Neural progenitor cell (in vitro differentiated cells): ENCODE results near the gene FREM2. TPM values are rescaled to one million over a fixed set of nuclear protein-coding genes. Genes with fewer than 3 reads are reported as not detected.

Experiments used
- DNase-seq: peaks from one replicate; pipeline ENCODE4 v3.0.0-alpha.2; 2016; ENCODE audit warnings: low spot score
- H2AFZ ChIP-seq: fragments of 200-600 bp; sonication (generic); replicated peaks from 2 replicates; pipeline ENCODE4 v1.6.1; 2016; ENCODE audit warnings: antibody characterized with exemption
- H3F3A ChIP-seq: fragments of 200-600 bp; sonication (generic); 2 replicates; pipeline ENCODE4 v1.6.1; 2016; ENCODE audit warnings: antibody characterized with exemption, low read depth
- H3K27ac ChIP-seq: fragments of 200-600 bp; sonication (generic); 2 replicates; pipeline ENCODE4 v1.5.1; 2016; ENCODE audit warnings: mild to moderate bottlenecking
- H3K27me3 ChIP-seq: fragments of 200-600 bp; sonication (generic); 2 replicates; pipeline ENCODE4 v1.6.1; 2016; ENCODE audit warnings: mild to moderate bottlenecking, moderate library complexity
- H3K36me3 ChIP-seq: fragments of 200-600 bp; sonication (generic); 2 replicates; pipeline ENCODE4 v1.5.1; 2016
- H3K4me1 ChIP-seq: fragments of 200-600 bp; sonication (generic); 2 replicates; pipeline ENCODE4 v1.6.1; 2016; ENCODE audit warnings: mixed run types
- H3K4me2 ChIP-seq: fragments of 200-600 bp; sonication (generic); 2 replicates; pipeline ENCODE4 v1.6.1; 2016
- H3K4me3 ChIP-seq: fragments of 200-600 bp; sonication (generic); 2 replicates; pipeline ENCODE4 v1.5.1; 2016
- H3K79me2 ChIP-seq: fragments of 200-600 bp; sonication (generic); 2 replicates; pipeline ENCODE4 v1.6.1; 2016; ENCODE audit warnings: low read depth
- H3K9ac ChIP-seq: fragments of 200-600 bp; sonication (generic); 2 replicates; pipeline ENCODE4 v1.6.1; 2016
- H3K9me3 ChIP-seq: fragments of 200-600 bp; sonication (generic); 2 replicates; pipeline ENCODE4 v1.5.1; 2016; ENCODE audit warnings: low read depth
- H4K20me1 ChIP-seq: fragments of 200-600 bp; sonication (generic); 2 replicates; pipeline ENCODE4 v1.6.1; 2016; ENCODE audit warnings: low read depth
- H3K27ac Mint-ChIP-seq: 3 replicates; pipeline ENCODE4 v1.8.0; 2021; ENCODE audit warnings: mixed read lengths
- H3K27me3 Mint-ChIP-seq: 2 replicates; pipeline ENCODE4 v1.8.0; 2022; ENCODE audit warnings: low read depth, mild to moderate bottlenecking, inconsistent platforms, moderate library complexity, mixed read lengths; ENCODE audit not compliant: insufficient read depth
- H3K36me3 Mint-ChIP-seq: 3 replicates; pipeline ENCODE4 v1.8.0; 2021; ENCODE audit warnings: mixed read lengths
- H3K4me1 Mint-ChIP-seq: 3 replicates; pipeline ENCODE4 v1.8.0; 2021; ENCODE audit warnings: mixed read lengths
- H3K4me3 Mint-ChIP-seq: 3 replicates; pipeline ENCODE4 v1.8.0; 2021; ENCODE audit warnings: mild to moderate bottlenecking, moderate library complexity, mixed read lengths
- H3K9me3 Mint-ChIP-seq: 3 replicates; pipeline ENCODE4 v1.8.0; 2020; ENCODE audit warnings: mixed read lengths
- EZH2 ChIP-seq: fragments of 200-600 bp; sonication (generic); IDR thresholded peaks from 2 replicates; pipeline ENCODE4 v1.6.1; 2017; ENCODE audit warnings: antibody characterized with exemption, mild to moderate bottlenecking, moderate library complexity
- EZH2phosphoT487 ChIP-seq: fragments of 200-600 bp; sonication (generic); IDR thresholded peaks from 2 replicates; pipeline ENCODE4 v1.6.1; 2017; ENCODE audit warnings: antibody characterized with exemption
- total RNA-seq: library from RNA; depleted of rRNA; stranded (reverse); fragments of >200 nt; gene quantifications from 2 replicates; pipeline ENCODE4 v1.2.3, GENCODE V29; 2015; ENCODE audit warnings: low replicate concordance
- TF ChIP-seq, protein P1 (sequence below): fragments of 200-600 bp; sonication (generic); IDR thresholded peaks from 2 replicates; pipeline ENCODE4 v1.5.1; 2017; ENCODE audit warnings: antibody characterized with exemption, mild to moderate bottlenecking

The FREM2 gene
- total RNA-seq, 1 donor from 2014 or later = 21.3 TPM

DNA sequence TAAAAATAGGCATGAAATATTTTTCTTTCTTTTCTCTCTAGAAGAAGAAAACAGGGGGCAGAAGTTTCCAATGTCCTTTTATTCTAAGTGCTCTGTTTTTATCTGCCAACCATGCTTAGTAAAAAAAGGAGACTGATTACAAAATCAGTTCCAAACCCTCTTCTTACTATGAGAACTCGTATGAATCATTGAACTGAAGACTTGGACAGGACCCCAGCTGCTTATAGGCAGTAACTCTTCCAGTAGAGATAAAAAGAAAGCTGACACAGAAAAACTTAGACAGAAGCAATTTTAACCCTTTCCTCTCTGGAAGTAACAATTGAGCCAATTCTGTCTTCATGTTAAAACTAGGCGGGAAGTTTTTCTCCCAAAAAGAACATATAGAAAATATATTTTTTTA, 24.5 kb upstream of the FREM2 start:
- Histone ChIP-seq H3K4me3 (no peak overlapping the region), H3K79me2 (no peaks in the 10 kb centered on the region), H3K9ac (no peak overlapping the region), H4K20me1 (no peaks in the 10 kb centered on the region), H3K4me1 (no peaks in the 10 kb centered on the region), H3K27me3 (no peaks in the 10 kb centered on the region), H3K27ac (no peak overlapping the region), H2AFZ (no peak overlapping the region), H3K4me2 (no peak overlapping the region), H3K9me3 (no peaks in the 10 kb centered on the region), H3F3A (no peaks in the 10 kb centered on the region), H3K36me3 (no peaks in the 10 kb centered on the region)
- TF ChIP-seq EZH2 (no peak), EZH2phosphoT487 (no peak)
- TF ChIP-seq, protein P1, sequence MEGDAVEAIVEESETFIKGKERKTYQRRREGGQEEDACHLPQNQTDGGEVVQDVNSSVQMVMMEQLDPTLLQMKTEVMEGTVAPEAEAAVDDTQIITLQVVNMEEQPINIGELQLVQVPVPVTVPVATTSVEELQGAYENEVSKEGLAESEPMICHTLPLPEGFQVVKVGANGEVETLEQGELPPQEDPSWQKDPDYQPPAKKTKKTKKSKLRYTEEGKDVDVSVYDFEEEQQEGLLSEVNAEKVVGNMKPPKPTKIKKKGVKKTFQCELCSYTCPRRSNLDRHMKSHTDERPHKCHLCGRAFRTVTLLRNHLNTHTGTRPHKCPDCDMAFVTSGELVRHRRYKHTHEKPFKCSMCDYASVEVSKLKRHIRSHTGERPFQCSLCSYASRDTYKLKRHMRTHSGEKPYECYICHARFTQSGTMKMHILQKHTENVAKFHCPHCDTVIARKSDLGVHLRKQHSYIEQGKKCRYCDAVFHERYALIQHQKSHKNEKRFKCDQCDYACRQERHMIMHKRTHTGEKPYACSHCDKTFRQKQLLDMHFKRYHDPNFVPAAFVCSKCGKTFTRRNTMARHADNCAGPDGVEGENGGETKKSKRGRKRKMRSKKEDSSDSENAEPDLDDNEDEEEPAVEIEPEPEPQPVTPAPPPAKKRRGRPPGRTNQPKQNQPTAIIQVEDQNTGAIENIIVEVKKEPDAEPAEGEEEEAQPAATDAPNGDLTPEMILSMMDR = no peak
- Mint-ChIP-seq H3K4me1 (peaks cover 25% of the 10 kb centered on the region), H3K4me3 (no peak overlapping the region), H3K27me3 (peaks cover 3% of the 10 kb centered on the region), H3K27ac (no peak overlapping the region), H3K36me3 (no peaks in the 10 kb centered on the region), H3K9me3 (no peaks in the 10 kb centered on the region)
- DNase-seq = no peak

DNA sequence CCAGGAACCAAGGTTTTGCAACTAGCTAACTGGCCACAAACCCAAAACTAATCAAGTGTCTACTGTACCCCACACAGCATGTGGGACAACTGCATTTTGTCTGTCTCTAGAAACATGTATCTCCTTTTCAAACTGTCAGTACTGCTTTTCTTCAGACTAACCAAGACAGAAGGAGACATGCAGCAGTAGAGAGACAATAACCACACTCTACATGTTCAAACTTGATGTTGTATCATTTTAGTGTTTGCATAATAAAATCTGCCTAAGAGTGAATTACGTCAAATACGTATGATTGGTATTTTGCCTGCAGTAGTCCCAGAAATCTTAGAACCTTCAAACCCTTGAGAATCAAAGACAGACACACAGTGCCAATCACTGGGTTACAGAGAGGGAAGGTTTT, 22.0 kb upstream of the FREM2 start:
- Mint-ChIP-seq H3K27me3 (peaks cover 5% of the 10 kb centered on the region), H3K4me1 (peaks cover 25% of the 10 kb centered on the region), H3K4me3 (no peak overlapping the region), H3K27ac (no peak overlapping the region), H3K36me3 (no peaks in the 10 kb centered on the region), H3K9me3 (no peaks in the 10 kb centered on the region)
- H3K4me3 ChIP-seq = no peak overlapping the region
- H3K27ac ChIP-seq = no peak overlapping the region
- H4K20me1 ChIP-seq = no peaks in the 10 kb centered on the region
- no peak for DNase-seq
- H2AFZ ChIP-seq = no peak overlapping the region
- H3K27me3 ChIP-seq = no peaks in the 10 kb centered on the region
- no peak for TF ChIP-seq EZH2
- TF ChIP-seq, protein P1 = no peak
- H3K79me2 ChIP-seq = no peaks in the 10 kb centered on the region
- H3K9ac ChIP-seq = no peak overlapping the region
- no peaks in the 10 kb centered on the region for H3K4me1 ChIP-seq
- no peak overlapping the region for H3K4me2 ChIP-seq
- no peaks in the 10 kb centered on the region for H3K36me3 ChIP-seq
- H3K9me3 ChIP-seq = no peaks in the 10 kb centered on the region
- H3F3A ChIP-seq = no peaks in the 10 kb centered on the region

DNA sequence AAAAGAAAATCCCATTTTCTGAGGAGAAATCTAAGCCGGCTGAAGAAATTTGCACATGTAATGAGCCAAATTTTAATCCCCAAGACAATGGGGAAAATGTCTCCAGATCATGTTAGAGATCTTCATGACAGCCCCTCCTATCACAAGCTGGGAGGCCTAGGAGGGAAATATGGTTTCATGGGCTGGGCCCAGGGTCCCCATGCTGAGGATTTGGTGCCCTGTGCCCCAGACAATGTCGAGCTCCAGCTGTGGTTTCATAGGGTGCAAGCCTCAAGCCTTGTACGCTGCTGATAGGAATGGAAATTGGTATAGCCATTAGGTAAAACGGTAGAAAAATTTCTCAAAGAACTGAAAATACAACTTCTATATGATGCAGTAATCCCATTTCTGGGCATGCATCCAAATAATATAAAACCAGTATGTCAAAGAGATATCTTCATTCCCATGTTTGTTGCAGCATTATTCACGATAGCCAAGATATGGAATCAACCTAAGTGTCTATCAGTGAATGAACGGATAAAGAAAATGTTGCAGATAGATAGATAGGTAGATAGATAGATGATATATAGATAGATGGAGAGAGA, 19.3 kb upstream of the FREM2 start:
- no peak overlapping the region for H3K4me3 ChIP-seq
- no peak overlapping the region for H3K4me2 ChIP-seq
- no peak overlapping the region for H3K9ac ChIP-seq
- no peaks in the 10 kb centered on the region for H3K4me1 ChIP-seq
- H3K9me3 ChIP-seq = no peaks in the 10 kb centered on the region
- no peak for DNase-seq
- Mint-ChIP-seq H3K36me3 (no peaks in the 10 kb centered on the region), H3K27ac (no peak overlapping the region), H3K4me1 (peaks cover 8% of the 10 kb centered on the region), H3K9me3 (no peaks in the 10 kb centered on the region), H3K4me3 (no peak overlapping the region), H3K27me3 (peaks cover 5% of the 10 kb centered on the region)
- no peaks in the 10 kb centered on the region for H4K20me1 ChIP-seq
- no peaks in the 10 kb centered on the region for H3K79me2 ChIP-seq
- H3K36me3 ChIP-seq = no peaks in the 10 kb centered on the region
- no peaks in the 10 kb centered on the region for H3K27me3 ChIP-seq
- no peaks in the 10 kb centered on the region for H3F3A ChIP-seq
- H2AFZ ChIP-seq = no peak overlapping the region
- H3K27ac ChIP-seq = no peak overlapping the region
- TF ChIP-seq, protein P1 = no peak
- no peak for TF ChIP-seq EZH2phosphoT487
